ENCODE data around the gene HLA-C.
A peak's percentile ranks its signal among the peaks of the same experiment; 100 is the strongest.

The HLA-C gene

DNA sequence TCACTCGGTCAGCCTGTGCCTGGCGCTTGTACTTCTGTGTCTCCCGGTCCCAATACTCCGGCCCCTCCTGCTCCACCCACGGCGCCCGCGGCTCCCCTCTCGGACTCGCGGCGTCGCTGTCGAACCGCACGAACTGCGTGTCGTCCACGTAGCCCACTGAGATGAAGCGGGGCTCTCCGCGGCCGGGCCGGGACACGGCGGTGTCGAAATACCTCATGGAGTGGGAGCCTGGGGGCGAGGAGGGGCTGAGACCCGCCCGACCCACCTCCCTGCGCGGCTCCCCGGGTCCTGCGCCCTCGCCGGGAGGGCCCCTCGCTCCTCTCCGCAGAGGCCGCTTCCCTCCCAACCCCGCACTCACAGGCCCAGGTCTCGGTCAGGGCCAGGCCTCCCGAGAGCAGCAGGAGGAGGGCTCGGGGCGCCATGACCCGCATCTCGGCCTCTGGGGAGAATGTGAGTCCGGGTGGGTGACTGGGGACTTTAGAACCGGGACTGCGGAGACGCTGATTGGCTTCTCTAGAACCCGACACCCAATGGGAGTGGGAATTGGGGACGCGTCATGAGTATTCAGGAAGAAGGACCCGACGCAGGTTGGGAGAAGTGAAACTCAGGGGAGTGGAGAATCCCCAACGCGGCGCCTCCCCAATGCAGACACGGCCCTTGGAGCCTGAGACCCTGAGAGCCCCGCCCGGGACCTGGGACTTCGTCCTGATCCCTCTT is at the start of gene HLA-C:
HLA-C (minus strand) TSS at position 452 of the 717 bp plus-strand sequence; CDS start at position 431, 21 bp downstream.
- Histone ChIP-seq H3K9me3 (ENCODE audit: low read depth, low read length) (no peaks in the 10 kb centered on the region), H3K36me3 (ENCODE audit: insufficient read depth, low read length) (no peaks in the 10 kb centered on the region), H3K27ac (no peak within 1 kb of the TSS), H3K4me3 (peak within 1 kb of the TSS; percentile 94), H3K9ac (ENCODE audit: insufficient read length) (peak within 1 kb of the TSS; percentile 63)
- peak; percentile 72 for DNase-seq (ENCODE audit: low read depth, low spot score)
- TF ChIP-seq POLR2AphosphoS5 (IDR thresholded peaks at IDR 0.05; ENCODE audit: borderline replicate concordance, low read depth, low read length) (peak; percentile 82), FOXP2 (optimal IDR thresholded peaks at IDR 0.05; ENCODE audit: control extremely low read depth, extremely low read length, insufficient read depth) (no peak)

DNA sequence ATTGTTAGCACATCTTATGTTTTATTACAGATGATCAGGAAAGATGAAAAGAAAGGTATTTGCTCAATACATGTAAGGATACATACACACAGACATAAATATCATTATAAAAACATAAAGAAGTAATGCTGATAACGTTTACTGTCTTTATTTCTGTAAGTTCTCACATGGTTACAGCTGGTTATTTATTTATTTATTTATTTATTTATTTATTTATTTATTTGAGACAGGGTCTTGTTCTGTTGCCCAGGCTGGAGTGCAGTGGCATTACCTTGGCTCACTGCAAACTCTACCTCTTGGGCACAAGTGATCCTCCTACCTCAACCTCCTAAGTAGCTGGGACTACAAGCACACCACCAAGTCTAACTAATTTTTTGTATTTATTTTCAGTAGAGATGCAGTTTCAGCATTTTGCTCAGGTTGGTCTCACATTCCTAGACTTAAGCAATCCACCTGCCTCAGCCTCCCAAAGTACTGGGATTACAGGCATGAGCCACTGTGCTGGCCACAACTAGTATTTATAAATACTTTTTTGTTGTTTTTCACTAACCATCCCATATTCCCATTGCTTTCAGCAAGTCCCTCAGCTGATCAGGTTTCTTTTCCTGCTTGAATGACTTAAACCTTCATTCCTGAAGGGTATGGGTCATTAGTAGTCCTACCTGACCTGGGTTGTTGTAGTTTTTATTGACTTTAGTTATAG is 49.3 kb upstream of the HLA-C start:
- no peak overlapping the region for H3K9ac ChIP-seq (ENCODE audit: insufficient read length)
- no peaks in the 10 kb centered on the region for H3K36me3 ChIP-seq (ENCODE audit: insufficient read depth, low read length)
- DNase-seq (ENCODE audit: low read depth, low spot score), result no peak
- no peak overlapping the region for H3K4me3 ChIP-seq
- H3K27ac ChIP-seq, result no peak overlapping the region
- H3K9me3 ChIP-seq (ENCODE audit: low read depth, low read length), result no peaks in the 10 kb centered on the region
- no peak for TF ChIP-seq EZH2 (IDR thresholded peaks at IDR 0.05)
- no peak for TF ChIP-seq FOXP2 (optimal IDR thresholded peaks at IDR 0.05; ENCODE audit: control extremely low read depth, extremely low read length, insufficient read depth)
- TF ChIP-seq POLR2AphosphoS5 (IDR thresholded peaks at IDR 0.05; ENCODE audit: borderline replicate concordance, low read depth, low read length), result no peak

DNA sequence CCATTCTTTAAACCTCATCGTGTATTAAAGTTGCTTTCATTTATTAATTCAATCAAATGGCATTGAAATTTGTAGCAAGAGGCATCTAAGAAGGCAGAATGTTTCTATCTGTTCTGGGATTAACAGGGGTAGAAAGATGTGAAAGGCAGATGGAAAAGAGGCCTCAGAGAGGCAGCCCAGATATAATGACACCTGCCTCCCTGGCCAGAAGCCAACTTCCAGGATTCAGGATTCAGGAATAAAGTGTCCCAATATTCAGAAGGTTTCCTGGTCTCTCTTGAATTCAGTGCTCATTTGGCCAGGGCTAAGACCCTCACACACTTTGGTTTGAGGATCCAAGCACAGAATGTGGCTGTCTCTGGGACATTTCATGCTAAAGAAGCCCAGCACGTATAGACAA is 45.1 kb upstream of the HLA-C start:
- no peak overlapping the region for H3K27ac ChIP-seq
- no peak for DNase-seq (ENCODE audit: low read depth, low spot score)

DNA sequence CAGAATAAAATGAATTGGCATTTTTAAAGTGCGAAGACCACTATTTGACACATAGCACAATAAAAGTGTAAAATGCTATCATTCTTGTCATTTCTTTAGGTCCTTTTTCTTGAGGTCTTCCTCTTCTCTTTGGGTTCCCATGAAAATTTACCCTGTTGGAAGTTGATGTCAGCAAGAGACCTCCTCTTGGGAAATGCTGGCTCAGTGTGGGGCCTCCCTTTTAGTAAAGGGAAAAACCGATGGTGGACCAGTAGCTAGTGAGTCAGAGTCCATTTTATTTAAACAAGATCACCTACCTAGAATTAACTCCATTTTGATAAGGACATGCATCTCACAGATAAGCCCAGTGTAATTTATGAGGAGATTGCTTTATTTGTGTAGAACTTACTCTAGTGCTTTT is 37.7 kb upstream of the HLA-C start:
- no peak overlapping the region for H3K27ac ChIP-seq
- no peak for DNase-seq (ENCODE audit: low read depth, low spot score)
- H3K4me3 ChIP-seq, result no peak overlapping the region
- H3K36me3 ChIP-seq (ENCODE audit: insufficient read depth, low read length), result no peaks in the 10 kb centered on the region
- TF ChIP-seq EZH2 (IDR thresholded peaks at IDR 0.05) (no peak), FOXP2 (optimal IDR thresholded peaks at IDR 0.05; ENCODE audit: control extremely low read depth, extremely low read length, insufficient read depth) (no peak), POLR2AphosphoS5 (IDR thresholded peaks at IDR 0.05; ENCODE audit: borderline replicate concordance, low read depth, low read length) (no peak)
- no peaks in the 10 kb centered on the region for H3K9me3 ChIP-seq (ENCODE audit: low read depth, low read length)
- no peak overlapping the region for H3K9ac ChIP-seq (ENCODE audit: insufficient read length)

More for the DNA sequence above, 45.1 kb upstream of the HLA-C start:
- no peak overlapping the region for H3K9ac ChIP-seq (ENCODE audit: insufficient read length)
- H3K9me3 ChIP-seq (ENCODE audit: low read depth, low read length), result no peaks in the 10 kb centered on the region
- no peaks in the 10 kb centered on the region for H3K36me3 ChIP-seq (ENCODE audit: insufficient read depth, low read length)
- H3K4me3 ChIP-seq, result no peak overlapping the region
- TF ChIP-seq FOXP2 (optimal IDR thresholded peaks at IDR 0.05; ENCODE audit: control extremely low read depth, extremely low read length, insufficient read depth) (no peak), POLR2AphosphoS5 (IDR thresholded peaks at IDR 0.05; ENCODE audit: borderline replicate concordance, low read depth, low read length) (no peak), EZH2 (IDR thresholded peaks at IDR 0.05) (no peak)

DNA sequence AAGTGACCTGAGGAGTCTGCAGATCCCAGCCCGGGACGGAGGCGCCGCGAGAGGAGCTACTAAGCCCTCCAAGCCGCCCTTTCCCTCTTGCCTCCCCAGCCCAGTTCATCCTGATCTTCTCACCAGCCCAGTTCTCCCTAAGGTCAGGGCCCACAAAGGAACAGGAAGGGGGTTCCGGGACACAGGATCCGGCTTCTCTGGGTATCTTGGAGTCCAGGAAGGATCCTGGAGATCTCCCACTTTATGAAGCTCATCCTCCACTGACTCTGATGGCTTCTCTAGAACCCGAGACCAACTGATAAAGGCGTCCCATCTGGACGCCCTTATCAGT is 36.9 kb upstream of the HLA-C start:
- no peak overlapping the region for H3K4me3 ChIP-seq

DNA sequence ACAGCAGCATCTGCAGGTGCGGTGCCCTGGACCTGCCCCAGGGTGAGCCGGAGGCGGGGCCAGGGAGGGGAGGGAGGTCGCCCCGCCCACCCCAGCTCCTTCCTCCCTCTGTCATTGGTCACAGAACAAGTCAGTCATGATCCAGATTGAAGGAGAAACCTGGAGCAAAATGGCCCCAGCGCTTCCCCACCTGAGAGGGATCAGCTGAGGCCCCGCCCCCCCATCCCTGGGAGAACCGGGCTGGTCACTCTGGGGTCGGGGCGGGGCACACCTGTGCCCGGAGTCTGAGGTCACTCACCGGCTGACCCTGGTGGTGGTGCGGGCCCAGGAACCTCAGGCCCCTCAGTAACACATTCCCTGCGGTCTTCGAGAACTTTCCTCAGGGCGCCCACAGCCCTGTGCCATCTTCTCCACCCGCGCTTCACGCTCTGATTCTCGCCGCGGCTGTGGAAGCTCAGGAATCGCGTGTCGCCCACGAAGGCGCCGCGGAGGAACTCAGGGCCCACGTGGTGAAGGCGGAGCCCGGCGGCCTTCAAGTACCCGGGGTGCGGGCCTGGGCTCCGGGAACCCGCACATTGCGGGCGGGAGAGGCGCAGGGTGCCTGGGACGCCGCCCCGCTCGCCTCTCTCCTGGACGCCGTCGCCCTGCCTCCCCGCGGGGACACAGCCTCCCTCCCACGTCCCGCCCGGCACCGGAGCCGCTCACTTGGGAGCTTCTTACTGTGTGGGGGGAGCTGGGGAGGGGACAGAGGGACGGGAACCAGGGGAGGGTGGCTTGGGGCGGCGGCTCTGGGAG is 36.4 kb upstream of the HLA-C start:
- no peaks in the 10 kb centered on the region for H3K9me3 ChIP-seq (ENCODE audit: low read depth, low read length)
- no peak overlapping the region for H3K9ac ChIP-seq (ENCODE audit: insufficient read length)
- H3K4me3 ChIP-seq, result peak overlapping the region; percentile 28
- no peak for DNase-seq (ENCODE audit: low read depth, low spot score)
- H3K27ac ChIP-seq, result no peak overlapping the region
- TF ChIP-seq FOXP2 (optimal IDR thresholded peaks at IDR 0.05; ENCODE audit: control extremely low read depth, extremely low read length, insufficient read depth), result no peak
- no peak for TF ChIP-seq EZH2 (IDR thresholded peaks at IDR 0.05)
- TF ChIP-seq POLR2AphosphoS5 (IDR thresholded peaks at IDR 0.05; ENCODE audit: borderline replicate concordance, low read depth, low read length), result no peak
- no peaks in the 10 kb centered on the region for H3K36me3 ChIP-seq (ENCODE audit: insufficient read depth, low read length)

More for the DNA sequence above, 36.9 kb upstream of the HLA-C start:
- no peak overlapping the region for H3K9ac ChIP-seq (ENCODE audit: insufficient read length)
- no peak for DNase-seq (ENCODE audit: low read depth, low spot score)
- no peaks in the 10 kb centered on the region for H3K9me3 ChIP-seq (ENCODE audit: low read depth, low read length)
- no peak overlapping the region for H3K27ac ChIP-seq
- TF ChIP-seq FOXP2 (optimal IDR thresholded peaks at IDR 0.05; ENCODE audit: control extremely low read depth, extremely low read length, insufficient read depth) (no peak), EZH2 (IDR thresholded peaks at IDR 0.05) (no peak), POLR2AphosphoS5 (IDR thresholded peaks at IDR 0.05; ENCODE audit: borderline replicate concordance, low read depth, low read length) (no peak)
- no peaks in the 10 kb centered on the region for H3K36me3 ChIP-seq (ENCODE audit: insufficient read depth, low read length)

DNA sequence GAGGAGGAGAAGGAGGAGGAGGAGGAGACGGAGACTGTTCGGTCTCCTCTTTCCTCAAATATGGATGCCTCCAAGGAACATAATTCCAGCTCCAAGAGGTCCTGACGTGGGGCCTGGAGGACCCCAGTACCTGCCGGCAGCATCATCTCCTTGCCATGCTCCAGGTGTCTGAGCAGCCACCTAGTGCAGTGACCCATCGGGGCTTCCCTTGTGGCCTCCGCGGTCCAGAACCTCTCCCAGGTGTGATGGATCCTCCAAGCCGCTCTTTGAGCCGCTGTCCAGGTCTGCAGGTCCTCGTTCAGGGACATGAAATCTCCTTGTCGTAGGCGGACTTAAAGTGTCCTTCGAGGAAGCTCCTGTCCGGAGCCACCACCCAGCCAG is 35.8 kb upstream of the HLA-C start:
- Histone ChIP-seq H3K4me3 (no peak overlapping the region), H3K9me3 (ENCODE audit: low read depth, low read length) (no peaks in the 10 kb centered on the region), H3K27ac (no peak overlapping the region), H3K36me3 (ENCODE audit: insufficient read depth, low read length) (no peaks in the 10 kb centered on the region), H3K9ac (ENCODE audit: insufficient read length) (no peak overlapping the region)
- TF ChIP-seq FOXP2 (optimal IDR thresholded peaks at IDR 0.05; ENCODE audit: control extremely low read depth, extremely low read length, insufficient read depth), result no peak
- TF ChIP-seq EZH2 (IDR thresholded peaks at IDR 0.05), result no peak
- no peak for TF ChIP-seq POLR2AphosphoS5 (IDR thresholded peaks at IDR 0.05; ENCODE audit: borderline replicate concordance, low read depth, low read length)
- DNase-seq (ENCODE audit: low read depth, low spot score), result no peak

DNA sequence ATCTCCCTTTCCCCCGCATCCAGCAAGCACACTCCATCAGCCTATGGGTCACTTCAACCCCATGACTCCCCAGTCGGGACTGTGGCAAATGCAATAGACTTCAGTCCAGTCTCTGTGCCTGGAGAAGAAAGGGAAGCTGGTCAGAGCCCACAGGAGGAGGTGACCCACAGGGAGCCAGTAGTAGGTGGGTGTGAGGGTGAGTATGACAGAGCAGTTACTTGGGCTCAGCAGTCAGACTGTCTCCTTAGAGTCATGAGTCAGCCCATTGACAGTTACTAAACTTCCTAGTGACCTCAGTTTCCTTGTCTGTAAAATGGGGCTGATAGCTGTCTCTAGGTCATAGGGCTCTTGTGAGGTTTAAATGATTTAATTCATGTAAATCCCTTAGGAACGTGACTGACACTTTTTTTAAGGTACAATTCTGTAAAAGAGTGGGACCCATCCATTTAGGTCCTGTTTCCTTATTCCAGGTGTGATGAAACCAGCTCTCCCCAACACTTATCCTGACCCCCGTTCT is 33.9 kb upstream of the HLA-C start:
- Histone ChIP-seq H3K4me3 (no peak overlapping the region), H3K27ac (no peak overlapping the region), H3K9me3 (ENCODE audit: low read depth, low read length) (no peaks in the 10 kb centered on the region), H3K36me3 (ENCODE audit: insufficient read depth, low read length) (no peaks in the 10 kb centered on the region), H3K9ac (ENCODE audit: insufficient read length) (no peak overlapping the region)
- no peak for DNase-seq (ENCODE audit: low read depth, low spot score)
- TF ChIP-seq FOXP2 (optimal IDR thresholded peaks at IDR 0.05; ENCODE audit: control extremely low read depth, extremely low read length, insufficient read depth), result no peak
- no peak for TF ChIP-seq POLR2AphosphoS5 (IDR thresholded peaks at IDR 0.05; ENCODE audit: borderline replicate concordance, low read depth, low read length)
- no peak for TF ChIP-seq EZH2 (IDR thresholded peaks at IDR 0.05)

All from SK-N-MC (cell line).